Stimulated activated CD8-positive, alpha-beta memory T cell treated with anti-CD3 and anti-CD28 coated beads, Interleukin-15, amount 100 ng/mL, for 24 hours (primary cell): ENCODE data around the gene EHF.
"Not testable (repeated sequence)": the region's sequence is repeated elsewhere in the genome, so short reads cannot be mapped to it uniquely, and the experiment has no call there.

Source experiments
- DNase-seq: peaks from one replicate; pipeline ENCODE4 v3.0.0-alpha.2; 2020; ENCODE audit warnings: low read depth

Gene EHF

GRCh38 chr11:34620820-34621792 lies at the start of gene EHF:
Gene EHF, plus strand, starts transcription at chr11:34621093. Its CDS starts 21,538 bp downstream, at chr11:34642631.
- DNase-seq, result no peak

GRCh38 chr11:34573537-34573936 lies 47.4 kb upstream of the EHF start:
- DNase-seq, result no peak

GRCh38 chr11:34575261-34575660 lies 45.6 kb upstream of the EHF start:
- DNase-seq, result no peak

GRCh38 chr11:34575671-34576070 lies 45.2 kb upstream of the EHF start:
- no peak for DNase-seq

GRCh38 chr11:34576331-34576730 lies 44.6 kb upstream of the EHF start:
- no peak for DNase-seq

GRCh38 chr11:34583818-34584217 lies 37.1 kb upstream of the EHF start:
- no peak for DNase-seq

- no peak for DNase-seq
Observed at GRCh38 chr11:34585304-34585734, 35.6 kb upstream of the EHF start.

- DNase-seq, result no peak
Observed at GRCh38 chr11:34585735-34586487, 35.0 kb upstream of the EHF start.

GRCh38 chr11:34586488-34587281 lies 34.2 kb upstream of the EHF start:
- DNase-seq, result no peak

- DNase-seq, result no peak
Observed at GRCh38 chr11:34587282-34587677, 33.6 kb upstream of the EHF start.

GRCh38 chr11:34588023-34588422 lies 32.9 kb upstream of the EHF start:
- DNase-seq, result no peak

GRCh38 chr11:34588701-34589100 lies 32.2 kb upstream of the EHF start:
- DNase-seq, result no peak

GRCh38 chr11:34589177-34589576 lies 31.7 kb upstream of the EHF start:
- not testable (repeated sequence) for DNase-seq

- no peak for DNase-seq
Observed at GRCh38 chr11:34593085-34593484, 27.8 kb upstream of the EHF start.

GRCh38 chr11:34594603-34595002 lies 26.3 kb upstream of the EHF start:
- DNase-seq, result no peak

GRCh38 chr11:34595391-34595790 lies 25.5 kb upstream of the EHF start:
- no peak for DNase-seq

- no peak for DNase-seq
Observed at GRCh38 chr11:34595960-34596644, 24.8 kb upstream of the EHF start.

GRCh38 chr11:34599406-34599945 lies 21.4 kb upstream of the EHF start:
- DNase-seq, result no peak

- no peak for DNase-seq
Observed at GRCh38 chr11:34600339-34601084, 20.4 kb upstream of the EHF start.

GRCh38 chr11:34601085-34601444 lies 19.8 kb upstream of the EHF start:
- no peak for DNase-seq

GRCh38 chr11:34601609-34602008 lies 19.3 kb upstream of the EHF start:
- no peak for DNase-seq
